Sigmoid colon (tissue), 7 donors: ENCODE results near the gene RNF224. TPM values are rescaled to one million over a fixed set of nuclear protein-coding genes. Genes with fewer than 3 reads are reported as not detected.

Experiments
- DNase-seq: peaks from one replicate; pipeline ENCODE4 v3.0.0-alpha.2; 2019
- H3K27ac ChIP-seq, 4 donors: fragments of 200-600 bp; sonication (generic); one replicate each; pipeline ENCODE4 v1.5.1; 2016 to 2019; ENCODE audit warnings: mild to moderate bottlenecking in 1 of 4
- H3K27me3 ChIP-seq, 3 donors: fragments of 200-600 bp; sonication (generic); one replicate each; pipeline ENCODE4 v1.5.1; 2019; ENCODE audit warnings: mild to moderate bottlenecking in 1 of 3
- H3K36me3 ChIP-seq, 4 donors: fragments of 200-600 bp; sonication (generic); one replicate each; pipeline ENCODE4 v1.5.1; 2016 to 2019
- H3K4me1 ChIP-seq, 4 donors: fragments of 200-600 bp; sonication (generic); one replicate each; pipeline ENCODE4 v1.5.1; 2017 to 2019
- H3K4me3 ChIP-seq, 4 donors: fragments of 200-600 bp; sonication (generic); one replicate each; pipeline ENCODE4 v1.5.1; 2017 to 2019; ENCODE audit warnings: mild to moderate bottlenecking in 2 of 4, moderate library complexity in 1 of 4
- H3K9me3 ChIP-seq, 4 donors: fragments of 200-600 bp in 3 of 4; sonication (generic) in 3 of 4; one replicate each; pipeline versions ENCODE4 v1.5.1 to v1.6.1; 2013 to 2019
- EP300 ChIP-seq, 4 donors: sonication (generic); formaldehyde crosslinking; IDR thresholded peaks; one replicate each; pipeline ENCODE4 v1.6.1; 2017; ENCODE audit warnings: antibody characterized with exemption in 4 of 4
- POLR2A ChIP-seq, 2 donors: fragments of 450-650 bp; IDR thresholded peaks; one replicate each; pipeline ENCODE4 v1.6.1; 2016; ENCODE audit warnings: antibody characterized with exemption in 2 of 2, mild to moderate bottlenecking in 2 of 2, moderate library complexity in 2 of 2
- POLR2AphosphoS5 ChIP-seq, 4 donors: sonication (generic); formaldehyde crosslinking; IDR thresholded peaks; one replicate each; pipeline ENCODE4 v1.6.1; 2017; ENCODE audit warnings: antibody characterized with exemption in 4 of 4
- WGBS, 2 donors: extraction: QIAGEN DNeasy Blood & Tissue Kit; methylation state at CpG; one replicate each; pipeline ENCODE4 v1.1.7; 2013; 5-methylcytosine and 5-hydroxymethylcytosine counted together
- intact Hi-C: fragments of 100-400 bp; cut with DNase I; formaldehyde crosslinking; loops from one replicate; pipeline ENCODE4 v1.15.1; 2023
- polyA plus RNA-seq, 3 donors: library from polyadenylated mRNA; stranded (reverse); fragments of 200-250 nt; gene quantifications; one replicate each; pipeline ENCODE4 v1.2.3, GENCODE V29; 2013
- total RNA-seq, 4 donors: library from RNA; depleted of rRNA; stranded (reverse); fragments of >200 nt; gene quantifications; one replicate each; pipeline ENCODE4 v1.1.0, GENCODE V29; 2016
- TF ChIP-seq, protein P1 (sequence below), 4 experiments: fragments of 450-650 bp in 3 of 4; fragments of 200-600 bp in 1 of 4; IDR thresholded peaks; one replicate each; pipeline ENCODE4 v1.5.1; 2016 to 2019; ENCODE audit warnings: antibody characterized with exemption in 4 of 4, mild to moderate bottlenecking in 3 of 4, moderate library complexity in 2 of 4
- donor health status: healthy with polysubstance abuse.
- donor health status: Bipolar disorder and iron deficiency.
- donor health status: healthy.

The RNF224 gene
- total and polyA plus RNA-seq, 7 donors = 0.04 TPM; not detected in 6

DNA sequence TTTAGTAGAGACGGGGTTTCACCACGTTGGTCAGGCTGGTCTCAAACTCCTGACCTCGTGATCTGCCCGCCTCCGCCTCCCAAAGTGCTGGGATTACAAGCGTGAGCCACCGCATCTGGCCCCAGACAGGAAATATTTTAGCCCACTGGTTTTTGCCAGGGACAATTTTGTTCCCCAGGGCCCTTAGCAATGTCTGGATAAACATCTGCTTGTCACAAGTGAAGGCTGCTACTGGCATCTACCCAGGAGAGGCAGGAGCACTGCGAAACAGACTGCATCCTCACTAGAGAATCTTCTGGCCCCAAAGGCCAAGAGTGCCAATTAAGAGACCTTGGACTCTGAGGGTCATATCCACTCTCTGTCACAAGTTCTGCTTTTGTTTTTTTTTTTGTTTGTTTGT lies 24.3 kb upstream of the RNF224 start:
- Histone ChIP-seq H3K4me3 (no peak overlapping the region), H3K9me3 (no peaks in the 10 kb centered on the region), H3K27ac (no peak overlapping the region), H3K36me3 (peaks cover 0 to 3% (median 0%) of the 10 kb centered on the region in 4 donors), H3K27me3 (no peaks in the 10 kb centered on the region), H3K4me1 (peaks cover 0 to 77% (median 73%) of the 10 kb centered on the region in 4 donors)
- no peak for TF ChIP-seq POLR2AphosphoS5 (IDR thresholded peaks at IDR 0.05)
- TF ChIP-seq, protein P1, sequence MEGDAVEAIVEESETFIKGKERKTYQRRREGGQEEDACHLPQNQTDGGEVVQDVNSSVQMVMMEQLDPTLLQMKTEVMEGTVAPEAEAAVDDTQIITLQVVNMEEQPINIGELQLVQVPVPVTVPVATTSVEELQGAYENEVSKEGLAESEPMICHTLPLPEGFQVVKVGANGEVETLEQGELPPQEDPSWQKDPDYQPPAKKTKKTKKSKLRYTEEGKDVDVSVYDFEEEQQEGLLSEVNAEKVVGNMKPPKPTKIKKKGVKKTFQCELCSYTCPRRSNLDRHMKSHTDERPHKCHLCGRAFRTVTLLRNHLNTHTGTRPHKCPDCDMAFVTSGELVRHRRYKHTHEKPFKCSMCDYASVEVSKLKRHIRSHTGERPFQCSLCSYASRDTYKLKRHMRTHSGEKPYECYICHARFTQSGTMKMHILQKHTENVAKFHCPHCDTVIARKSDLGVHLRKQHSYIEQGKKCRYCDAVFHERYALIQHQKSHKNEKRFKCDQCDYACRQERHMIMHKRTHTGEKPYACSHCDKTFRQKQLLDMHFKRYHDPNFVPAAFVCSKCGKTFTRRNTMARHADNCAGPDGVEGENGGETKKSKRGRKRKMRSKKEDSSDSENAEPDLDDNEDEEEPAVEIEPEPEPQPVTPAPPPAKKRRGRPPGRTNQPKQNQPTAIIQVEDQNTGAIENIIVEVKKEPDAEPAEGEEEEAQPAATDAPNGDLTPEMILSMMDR (IDR thresholded peaks at IDR 0.05) = no peak
- no peak for TF ChIP-seq POLR2A (IDR thresholded peaks at IDR 0.05)
- TF ChIP-seq EP300 (IDR thresholded peaks at IDR 0.05) = no peak
- WGBS, 2 donors = 83 to 91% methylated on average over 8 of the region's 8 CpGs
- intact Hi-C loops = no loop called here
- DNase-seq = no peak

DNA sequence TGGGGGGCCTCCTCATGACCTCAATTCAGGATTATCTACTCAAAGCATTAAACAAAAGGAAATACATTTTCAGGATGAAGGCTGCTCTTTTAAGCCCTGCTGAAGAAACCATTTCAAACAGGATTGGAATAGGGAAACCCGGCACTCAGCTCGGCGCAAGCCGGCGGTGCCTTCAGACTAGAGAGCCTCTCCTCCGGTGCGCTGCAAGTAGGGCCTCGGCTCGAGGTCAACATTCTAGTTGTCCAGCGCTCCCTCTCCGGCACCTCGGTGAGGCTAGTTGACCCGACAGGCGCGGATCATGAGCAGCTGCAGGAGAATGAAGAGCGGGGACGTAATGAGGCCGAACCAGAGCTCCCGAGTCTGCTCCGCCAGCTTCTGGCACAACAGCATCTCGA lies 22.6 kb upstream of the RNF224 start:
- no peaks in the 10 kb centered on the region for H3K27me3 ChIP-seq
- intact Hi-C loops = loop anchor here (2.0 to 5.0 kb wide), 2 partner anchors 16 to 48 kb away; partner anchors contain the start of genes ANAPC2, SSNA1 and STPG3
- whole genome bisulfite sequencing, 2 donors = 4 to 16% methylated on average over 21 of the region's 21 CpGs
- no peak for TF ChIP-seq POLR2AphosphoS5 (IDR thresholded peaks at IDR 0.05)
- TF ChIP-seq POLR2A (IDR thresholded peaks at IDR 0.05) = no peak
- no peak for TF ChIP-seq EP300 (IDR thresholded peaks at IDR 0.05)
- TF ChIP-seq, protein P1 (IDR thresholded peaks at IDR 0.05) = no peak
- H3K4me1 ChIP-seq = peaks cover 0 to 59% (median 56%) of the 10 kb centered on the region in 4 donors
- no peak for DNase-seq
- H3K4me3 ChIP-seq = peak overlapping the region; percentile 66 to 99 (median 88)
- H3K36me3 ChIP-seq = peaks cover 0 to 8% (median 0%) of the 10 kb centered on the region in 4 donors
- no peaks in the 10 kb centered on the region for H3K9me3 ChIP-seq
- H3K27ac ChIP-seq = peak overlapping the region; percentile 79 to 90 (median 86)

DNA sequence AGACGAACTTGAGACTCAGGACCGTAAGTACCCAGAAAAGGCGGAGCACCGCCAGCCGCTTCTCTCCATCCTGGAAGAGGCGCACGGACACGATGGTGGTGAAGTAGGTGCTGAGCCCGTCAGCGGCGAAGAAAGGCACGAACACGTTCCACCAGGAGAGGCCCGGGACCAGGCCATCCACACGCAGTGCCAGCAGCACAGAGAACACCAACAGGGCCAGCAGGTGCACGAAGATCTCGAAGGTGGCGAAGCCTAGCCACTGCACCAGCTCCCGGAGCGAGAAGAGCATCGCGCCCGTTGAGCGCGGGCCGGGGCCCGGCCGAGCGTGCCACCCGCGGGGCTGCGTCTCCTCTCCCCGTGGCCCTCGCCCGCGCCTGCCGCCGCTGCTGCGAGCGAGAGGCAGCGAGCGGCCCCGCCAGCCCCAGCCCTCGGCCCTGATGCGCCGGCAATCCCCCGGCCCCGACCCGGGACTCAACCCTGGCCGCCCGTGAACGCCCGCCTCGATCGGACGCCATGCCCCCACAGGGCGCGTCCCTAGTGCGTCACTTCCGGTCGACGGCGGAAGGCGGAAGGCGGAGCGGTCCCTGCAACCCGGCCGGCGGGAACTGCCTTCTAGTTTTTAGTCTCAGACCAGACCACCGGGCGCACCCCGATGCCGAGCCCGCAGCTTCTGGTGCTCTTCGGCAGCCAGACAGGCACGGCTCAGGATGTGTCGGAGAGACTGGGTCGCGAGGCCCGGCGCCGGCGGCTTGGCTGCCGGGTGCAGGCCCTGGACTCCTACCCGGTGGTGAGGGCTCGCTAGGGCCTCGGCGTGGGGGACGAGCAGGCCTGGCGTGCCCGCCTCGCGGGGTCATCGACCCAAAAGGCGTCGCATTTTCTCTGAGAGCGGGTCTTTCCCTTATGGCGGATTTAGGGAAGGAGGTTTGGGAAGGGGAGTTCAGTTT lies 21.9 kb upstream of the RNF224 start, which contains the start of the genes NDOR1 and TMEM203:
Gene NDOR1, plus strand, starts transcription at position 575 of the 944 bp plus-strand sequence. Its CDS starts 78 bp downstream, at position 653.
Gene TMEM203, minus strand, starts transcription at position 523 of the 944 bp plus-strand sequence. Its CDS starts 234 bp downstream, at position 289.
- Histone ChIP-seq H3K27ac (peak within 1 kb of the TSS; percentile 79 to 90 (median 86)), H3K4me3 (peak within 1 kb of the TSS; percentile 66 to 99 (median 88)), H3K36me3 (peaks cover 0 to 8% (median 0%) of the 10 kb centered on the region in 4 donors), H3K4me1 (peaks cover 0 to 58% (median 54%) of the 10 kb centered on the region in 4 donors), H3K27me3 (no peaks in the 10 kb centered on the region), H3K9me3 (no peaks in the 10 kb centered on the region)
- intact Hi-C loops = loop anchor here (2.0 to 5.0 kb wide), 2 partner anchors 17 to 47 kb away; partner anchors contain the start of genes ANAPC2, SSNA1 and STPG3
- peak; percentile 94 for DNase-seq
- TF ChIP-seq EP300 (IDR thresholded peaks at IDR 0.05) (no peak), POLR2A (IDR thresholded peaks at IDR 0.05) (peak; percentile 46 to 51), POLR2AphosphoS5 (IDR thresholded peaks at IDR 0.05) (peak; percentile 91 to 96 (median 94))
- TF ChIP-seq, protein P1 (IDR thresholded peaks at IDR 0.05) = no peak
- WGBS, 2 donors = 0% methylated on average over 98 of the region's 98 CpGs

DNA sequence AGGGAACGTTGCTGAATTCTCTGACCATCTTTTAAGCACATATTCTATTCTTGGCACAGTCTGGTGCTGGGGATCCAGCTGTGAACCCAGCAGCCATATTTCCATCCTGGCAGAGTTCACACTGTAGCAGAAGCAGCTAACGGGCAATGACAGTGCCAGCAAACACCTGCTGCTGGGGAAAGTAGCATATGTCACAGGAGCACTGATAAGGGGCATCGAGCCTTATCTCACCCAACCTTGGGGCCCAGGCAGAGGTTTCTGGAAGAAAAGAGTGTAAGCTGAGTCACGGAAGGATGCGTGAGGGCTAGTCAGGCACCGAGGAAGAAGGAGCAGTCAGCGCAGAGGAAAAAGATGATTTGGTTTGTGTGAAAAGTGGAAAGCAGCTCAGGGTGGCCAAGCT lies 20.7 kb upstream of the RNF224 start:
- peaks cover 0 to 8% (median 0%) of the 10 kb centered on the region in 4 donors for H3K36me3 ChIP-seq
- H3K4me1 ChIP-seq = peaks cover 0 to 50% (median 48%) of the 10 kb centered on the region in 4 donors
- H3K9me3 ChIP-seq = no peaks in the 10 kb centered on the region
- 65 to 85% methylated on average over 7 of the region's 7 CpGs for WGBS, 2 donors
- TF ChIP-seq POLR2AphosphoS5 (IDR thresholded peaks at IDR 0.05) = no peak
- no peak for TF ChIP-seq POLR2A (IDR thresholded peaks at IDR 0.05)
- TF ChIP-seq, protein P1 (IDR thresholded peaks at IDR 0.05) = no peak
- TF ChIP-seq EP300 (IDR thresholded peaks at IDR 0.05) = no peak
- no peaks in the 10 kb centered on the region for H3K27me3 ChIP-seq
- no peak overlapping the region for H3K27ac ChIP-seq
- DNase-seq = no peak
- intact Hi-C loops = loop anchor here (5.0 kb wide), 1 partner anchor 46 kb away; the partner anchor contains the start of gene STPG3
- H3K4me3 ChIP-seq = peak overlapping the region in 2 of 4 donors; percentile 93 to 99
